VCaP (cell line): ENCODE results near the gene TPP1.

Source experiments
- H3K27ac ChIP-seq: fragments of 450-650 bp; 2 replicates; pipeline ENCODE4 v1.5.1; 2017
- CTCF ChIP-seq: fragments of 450-650 bp; conservative IDR thresholded peaks from 2 replicates; pipeline ENCODE4 v1.5.1; 2017; ENCODE audit warnings: mild to moderate bottlenecking, moderate library complexity

TPP1 gene

GRCh38 chr11:6637871-6638270 lies 18.6 kb upstream of the TPP1 start:
- TF ChIP-seq CTCF: no peak
- H3K27ac ChIP-seq: no peak overlapping the region

GRCh38 chr11:6636480-6636879 lies 17.3 kb upstream of the TPP1 start:
- H3K27ac ChIP-seq: no peak overlapping the region
- TF ChIP-seq CTCF: no peak

GRCh38 chr11:6635082-6635932 lies 16.1 kb upstream of the TPP1 start:
- no peak for TF ChIP-seq CTCF
- H3K27ac ChIP-seq: no peak overlapping the region

- no peak for TF ChIP-seq CTCF
- H3K27ac ChIP-seq: no peak overlapping the region
Observed at GRCh38 chr11:6634534-6634933, 15.3 kb upstream of the TPP1 start.

GRCh38 chr11:6633422-6634408 lies 14.5 kb upstream of the TPP1 start:
- no peak overlapping the region for H3K27ac ChIP-seq
- no peak for TF ChIP-seq CTCF

GRCh38 chr11:6632116-6633073 lies 13.2 kb upstream of the TPP1 start:
- H3K27ac ChIP-seq: no peak overlapping the region
- no peak for TF ChIP-seq CTCF
